HEK293 (cell line): ENCODE results near the gene ERMARD.

Source experiments
- CTCF ChIP-seq: fragments of 450-650 bp; formaldehyde crosslinking; IDR thresholded peaks from 2 replicates; pipeline ENCODE4 v1.5.1; 2016; ENCODE audit warnings: missing biosample characterization, missing genetic modification characterization
- KLF8 ChIP-seq: fragments of 450-650 bp; formaldehyde crosslinking; IDR thresholded peaks from 2 replicates; pipeline ENCODE4 v1.5.1; 2016; ENCODE audit warnings: missing biosample characterization, missing genetic modification characterization
- PBX3 ChIP-seq: sonication (generic); formaldehyde crosslinking; IDR thresholded peaks from 2 replicates; pipeline ENCODE4 v1.8.1; 2022; ENCODE audit warnings: mild to moderate bottlenecking, moderate library complexity, missing genetic modification reagents
- SP2 ChIP-seq: fragments of 450-650 bp; formaldehyde crosslinking; IDR thresholded peaks from 2 replicates; pipeline ENCODE4 v1.5.1; 2016; ENCODE audit warnings: missing biosample characterization, missing genetic modification characterization
- ZNF239 ChIP-seq: fragments of 450-650 bp; formaldehyde crosslinking; IDR thresholded peaks from 2 replicates; pipeline ENCODE4 v1.5.1; 2016; ENCODE audit warnings: missing biosample characterization, missing genetic modification characterization
- TF ChIP-seq, protein P1 (sequence below): fragments of 450-650 bp; formaldehyde crosslinking; conservative IDR thresholded peaks from 2 replicates; pipeline ENCODE4 v1.5.1; 2016; ENCODE audit warnings: low read depth, missing biosample characterization, missing genetic modification characterization

- no peak for TF ChIP-seq KLF8
- TF ChIP-seq CTCF, result no peak
- no peak for TF ChIP-seq ZNF239 (tag by site-specific recombination)
- TF ChIP-seq, protein P1, sequence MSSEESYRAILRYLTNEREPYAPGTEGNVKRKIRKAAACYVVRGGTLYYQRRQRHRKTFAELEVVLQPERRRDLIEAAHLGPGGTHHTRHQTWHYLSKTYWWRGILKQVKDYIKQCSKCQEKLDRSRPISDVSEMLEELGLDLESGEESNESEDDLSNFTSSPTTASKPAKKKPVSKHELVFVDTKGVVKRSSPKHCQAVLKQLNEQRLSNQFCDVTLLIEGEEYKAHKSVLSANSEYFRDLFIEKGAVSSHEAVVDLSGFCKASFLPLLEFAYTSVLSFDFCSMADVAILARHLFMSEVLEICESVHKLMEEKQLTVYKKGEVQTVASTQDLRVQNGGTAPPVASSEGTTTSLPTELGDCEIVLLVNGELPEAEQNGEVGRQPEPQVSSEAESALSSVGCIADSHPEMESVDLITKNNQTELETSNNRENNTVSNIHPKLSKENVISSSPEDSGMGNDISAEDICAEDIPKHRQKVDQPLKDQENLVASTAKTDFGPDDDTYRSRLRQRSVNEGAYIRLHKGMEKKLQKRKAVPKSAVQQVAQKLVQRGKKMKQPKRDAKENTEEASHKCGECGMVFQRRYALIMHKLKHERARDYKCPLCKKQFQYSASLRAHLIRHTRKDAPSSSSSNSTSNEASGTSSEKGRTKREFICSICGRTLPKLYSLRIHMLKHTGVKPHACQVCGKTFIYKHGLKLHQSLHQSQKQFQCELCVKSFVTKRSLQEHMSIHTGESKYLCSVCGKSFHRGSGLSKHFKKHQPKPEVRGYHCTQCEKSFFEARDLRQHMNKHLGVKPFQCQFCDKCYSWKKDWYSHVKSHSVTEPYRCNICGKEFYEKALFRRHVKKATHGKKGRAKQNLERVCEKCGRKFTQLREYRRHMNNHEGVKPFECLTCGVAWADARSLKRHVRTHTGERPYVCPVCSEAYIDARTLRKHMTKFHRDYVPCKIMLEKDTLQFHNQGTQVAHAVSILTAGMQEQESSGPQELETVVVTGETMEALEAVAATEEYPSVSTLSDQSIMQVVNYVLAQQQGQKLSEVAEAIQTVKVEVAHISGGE (tag by site-specific recombination), result no peak
- no peak for TF ChIP-seq PBX3 (CRISPR knock-in tag)
- TF ChIP-seq SP2 (tag by site-specific recombination), result no peak
These were observed 12.5 kb downstream of the ERMARD start for GRCh38 chr6:169763881-169764280.
